Inflammatory macrophage treated with lipopolysaccharide for 4 hours (primary cell): Measurements from ENCODE around the gene CD180.

Experiments
- DNase-seq: peaks from one replicate; pipeline ENCODE4 v3.0.0-alpha.2; 2020

Gene CD180

DNA sequence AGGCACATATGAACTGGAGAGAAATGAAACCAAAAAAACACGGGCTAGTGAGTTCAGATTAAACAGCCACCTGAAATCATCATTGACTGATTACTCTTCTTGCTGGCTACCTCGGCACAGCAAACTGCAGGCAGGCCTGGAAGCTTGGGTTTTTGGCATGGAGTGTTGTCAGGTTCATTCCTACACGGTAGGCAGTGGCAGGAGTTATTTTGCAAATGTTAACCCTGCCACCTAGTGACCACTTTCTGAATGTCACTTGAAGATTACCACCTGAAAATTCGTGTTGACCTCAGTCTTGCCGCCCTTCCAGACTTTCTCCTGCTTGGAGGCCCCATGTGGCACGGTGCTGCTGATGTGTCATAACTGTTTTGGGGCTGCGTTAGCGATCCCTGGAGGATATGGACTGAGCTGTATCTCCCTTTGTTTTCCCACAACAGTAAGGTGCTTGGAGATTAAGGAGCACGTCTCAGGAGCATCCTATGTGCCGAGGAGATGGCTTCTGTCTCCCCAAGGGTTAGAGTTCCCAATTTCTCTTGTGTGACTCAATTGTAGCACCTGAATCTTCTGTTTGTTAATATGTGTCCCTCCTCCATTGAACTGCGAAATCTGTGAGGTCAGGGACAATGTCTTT is 12.7 kb upstream of the CD180 start:
- DNase-seq, result peak; percentile 67

- DNase-seq, result no peak
These were observed 11.8 kb upstream of the CD180 start for GRCh38 chr5:67208403-67208802.

GRCh38 chr5:67206929-67207328 is 10.3 kb upstream of the CD180 start:
- peak; percentile 76 for DNase-seq

GRCh38 chr5:67206461-67206860 is 9.9 kb upstream of the CD180 start:
- DNase-seq, result peak; percentile 29

DNA sequence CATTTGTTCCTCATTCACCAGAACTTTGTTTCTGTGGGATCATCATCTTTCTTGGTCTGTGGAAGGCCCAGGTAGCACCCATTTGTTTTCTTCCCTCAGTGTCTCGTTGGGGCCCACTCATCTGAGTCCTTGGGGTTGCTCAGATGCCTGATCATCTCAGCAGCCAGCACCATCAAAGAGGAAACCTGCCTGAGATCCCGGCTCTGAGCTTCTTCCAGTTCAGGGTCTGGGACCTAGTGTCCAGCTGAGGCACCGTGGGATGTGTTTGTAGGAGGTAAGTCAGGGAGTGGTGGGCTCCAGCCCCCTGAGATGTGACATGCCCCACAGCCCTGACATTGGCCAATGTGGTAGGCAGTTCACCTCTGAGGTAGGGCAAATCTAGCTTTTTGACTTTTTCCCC is 9.4 kb upstream of the CD180 start:
- no peak for DNase-seq

- no peak for DNase-seq
These were observed 8.2 kb upstream of the CD180 start for GRCh38 chr5:67204821-67205220.

- DNase-seq, result no peak
These were observed 7.1 kb upstream of the CD180 start for GRCh38 chr5:67203701-67204074.

DNA sequence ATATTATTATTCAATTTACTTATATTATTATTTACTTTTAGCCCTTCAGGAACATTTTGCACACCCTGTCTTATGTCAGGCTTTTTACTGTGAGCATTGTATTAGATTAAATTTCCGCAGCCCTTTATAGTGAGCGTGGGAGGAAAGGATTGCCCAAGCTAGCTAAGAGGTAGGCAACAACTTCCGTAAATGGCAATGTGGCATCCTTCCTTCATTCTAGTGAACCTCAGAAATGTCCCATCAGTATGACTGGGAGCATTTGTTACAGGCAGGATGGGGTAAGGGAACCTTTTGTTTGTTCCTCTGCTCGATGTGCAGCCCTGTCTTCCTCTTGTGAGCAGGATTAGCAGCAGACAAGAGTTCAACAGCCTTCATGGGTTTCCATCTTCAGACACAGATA is 6.2 kb upstream of the CD180 start:
- DNase-seq, result peak; percentile 86

DNA sequence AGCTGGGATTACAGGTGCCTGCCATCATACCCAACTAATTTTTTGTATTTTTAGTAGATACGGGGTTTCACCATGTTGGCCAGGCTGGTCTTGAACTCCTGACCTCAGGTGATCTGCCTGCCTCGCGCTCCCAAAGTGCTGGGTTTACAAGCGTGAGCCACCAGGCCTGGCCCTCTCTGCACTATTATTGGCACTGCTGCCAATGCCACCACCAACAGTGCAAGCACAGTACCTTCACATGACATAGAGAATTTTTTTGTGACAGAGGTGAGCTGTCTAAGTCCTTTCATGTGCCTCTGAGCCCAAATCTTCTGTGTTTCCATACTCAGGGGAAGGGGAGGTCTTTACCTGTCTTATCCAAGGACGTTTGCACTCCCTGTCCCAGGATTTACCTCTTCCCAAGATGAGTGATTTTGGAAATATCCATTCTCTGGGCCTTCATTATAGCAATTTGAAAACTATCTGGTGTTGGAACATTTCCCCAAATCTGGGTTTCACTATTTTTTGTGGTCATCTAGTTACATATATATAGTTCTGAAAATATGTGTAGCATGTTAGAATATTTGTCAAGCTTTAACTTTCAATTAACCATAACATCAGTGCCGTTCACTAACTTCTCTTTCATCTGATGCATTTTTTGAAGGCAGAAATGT is 5.4 kb upstream of the CD180 start:
- no peak for DNase-seq

- no peak for DNase-seq
These were observed 4.4 kb upstream of the CD180 start for GRCh38 chr5:67200809-67201562.

DNA sequence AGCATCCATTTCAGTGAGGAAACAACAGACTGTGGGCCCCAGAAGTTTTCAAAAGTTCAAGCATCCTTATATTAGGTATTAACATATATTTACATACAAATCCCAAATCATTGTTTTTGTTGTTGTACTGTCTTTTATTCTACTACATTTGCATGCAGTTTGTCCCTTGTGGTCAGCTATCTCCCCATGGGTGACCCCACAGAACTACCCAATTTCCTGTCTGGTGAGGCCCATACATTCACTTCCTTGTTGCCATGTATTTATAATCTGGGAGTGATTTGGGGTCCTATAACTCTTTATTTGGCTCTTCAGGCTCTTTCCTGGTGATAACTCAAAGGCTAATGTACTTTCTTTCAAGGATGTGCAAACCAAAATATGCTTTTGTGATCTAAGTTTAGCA is 3.3 kb upstream of the CD180 start:
- DNase-seq, result no peak

GRCh38 chr5:67198917-67199316 is 2.3 kb upstream of the CD180 start:
- no peak for DNase-seq

DNA sequence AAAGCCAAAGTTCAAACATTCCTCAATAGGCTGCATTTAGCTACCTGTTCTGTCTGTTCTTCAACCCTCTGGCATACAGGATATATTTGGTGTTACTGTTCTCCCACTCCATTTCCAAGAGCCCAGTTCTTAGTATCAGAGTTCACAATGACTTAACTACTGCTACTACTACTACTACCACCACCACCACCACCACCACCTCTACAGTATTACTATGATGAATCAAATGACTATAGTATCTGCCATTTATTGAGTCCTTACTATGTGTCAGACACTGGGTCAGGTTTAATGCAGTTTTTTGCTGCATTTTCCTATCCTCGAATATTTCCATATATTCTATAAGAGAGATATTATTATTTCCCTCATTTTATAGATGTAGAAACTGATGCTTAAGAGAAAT is 937 bp upstream of the CD180 start:
- no peak for DNase-seq

GRCh38 chr5:67195406-67196275 is 958 bp downstream of the CD180 start:
- DNase-seq, result no peak

DNA sequence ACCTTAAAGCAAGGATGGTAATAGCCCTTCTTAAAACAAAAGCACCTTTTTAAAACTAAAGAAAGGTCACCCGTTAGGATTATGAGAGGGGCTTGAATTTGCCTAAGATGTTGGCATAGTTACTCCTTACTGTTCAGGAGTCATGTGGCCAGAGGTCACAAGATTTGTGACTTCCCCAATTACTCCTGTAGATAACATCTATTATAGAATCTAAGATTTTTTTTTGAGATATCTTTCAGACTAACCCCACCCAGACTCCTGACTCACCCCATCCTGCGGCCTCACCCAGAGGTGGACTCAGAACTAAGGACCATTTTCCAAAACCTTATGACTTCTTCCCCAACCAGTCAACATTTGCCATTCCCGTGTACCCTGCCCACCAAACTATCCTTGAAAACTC is 2.4 kb downstream of the CD180 start:
- DNase-seq, result peak; percentile 57

GRCh38 chr5:67193439-67193807 is 3.2 kb downstream of the CD180 start:
- DNase-seq, result peak; percentile 58

DNA sequence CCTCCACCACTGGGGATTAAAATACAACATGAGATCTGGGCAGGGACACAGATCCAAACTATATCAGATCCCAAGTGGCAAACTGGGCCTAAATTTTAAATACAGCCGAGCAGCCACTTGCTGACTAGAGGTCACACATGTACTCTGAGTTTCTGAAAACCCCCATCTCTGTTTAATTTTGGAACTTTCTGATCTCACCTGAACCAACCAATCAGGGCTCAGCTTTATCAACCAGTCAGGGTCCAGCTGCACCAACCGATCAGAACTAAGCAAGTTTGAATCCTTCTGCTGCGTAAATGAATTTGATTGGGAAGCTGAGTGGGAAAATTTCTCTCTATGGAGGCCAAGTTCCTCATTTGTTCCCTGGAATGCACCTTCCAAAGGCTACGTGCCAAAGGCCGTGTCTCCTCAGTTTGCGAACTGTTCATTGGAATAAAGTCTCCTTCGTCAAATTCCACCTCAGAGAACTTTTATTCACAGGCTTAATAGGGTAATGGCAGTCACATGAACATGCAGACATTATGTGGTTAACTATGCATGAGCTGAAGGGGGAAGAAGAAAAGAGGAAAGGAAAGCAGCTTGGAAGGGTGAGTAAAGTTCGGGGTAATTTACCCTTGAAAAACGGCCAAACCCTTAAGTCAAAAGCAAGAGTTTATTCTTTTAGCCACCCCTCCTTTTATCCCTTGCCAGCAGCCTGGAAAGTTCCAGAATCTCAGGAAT is 3.7 kb downstream of the CD180 start:
- DNase-seq, result peak; percentile 86

DNA sequence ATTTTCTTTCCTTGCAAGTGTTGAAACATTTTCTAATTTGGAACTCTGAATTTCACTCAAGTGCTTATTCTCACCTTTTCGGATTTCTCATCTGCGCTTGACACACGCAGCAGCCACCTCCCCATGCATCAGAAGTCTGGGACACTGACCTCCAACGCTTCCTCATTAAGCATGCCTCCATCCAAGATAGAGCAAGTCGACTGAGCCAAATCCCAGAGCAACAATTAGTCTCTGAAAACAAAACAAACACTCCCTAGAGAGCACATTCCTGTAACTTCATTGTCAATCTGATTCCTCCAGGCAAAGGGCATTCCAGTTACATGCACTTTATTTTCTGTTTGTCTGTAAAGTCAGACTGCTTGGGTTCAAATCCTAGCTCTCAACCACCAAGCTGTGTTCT is 5.7 kb downstream of the CD180 start:
- no peak for DNase-seq

- peak; percentile 45 for DNase-seq
These were observed 6.2 kb downstream of the CD180 start for GRCh38 chr5:67190410-67190809.

DNA sequence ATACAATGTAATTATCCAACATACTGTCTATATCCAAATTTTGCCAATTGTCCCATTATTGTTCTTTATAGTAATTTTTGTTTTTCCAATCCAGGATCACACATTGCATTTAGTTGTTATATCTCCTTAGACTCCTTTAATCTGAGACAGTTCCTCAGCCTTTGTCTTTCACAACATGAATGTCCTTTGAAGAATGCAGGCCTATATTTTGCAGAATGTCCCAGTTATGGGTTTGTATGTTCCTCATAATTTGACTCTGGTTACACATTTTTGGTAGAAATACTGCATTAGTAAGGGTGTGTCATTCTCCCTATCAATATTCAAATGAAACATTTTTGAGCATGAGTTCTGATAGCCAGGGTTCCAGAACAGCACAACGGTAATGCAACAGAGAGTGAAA is 6.7 kb downstream of the CD180 start:
- peak; percentile 19 for DNase-seq

- peak; percentile 59 for DNase-seq
These were observed 7.6 kb downstream of the CD180 start for GRCh38 chr5:67189079-67189354.

GRCh38 chr5:67188274-67189078 is 8.1 kb downstream of the CD180 start:
- DNase-seq, result no peak
